ENCODE results near the gene DERL3.

Gene DERL3

GRCh38 chr22:23804781-23805291 lies 34.0 kb downstream of the DERL3 start:
- H3K4me2 ChIP-seq (ENCODE audit: low read depth, low read length): no peak overlapping the region
- H3K36me3 ChIP-seq (replicated peaks; ENCODE audit: insufficient read depth, low read length): no peaks in the 10 kb centered on the region; the same call in none of the 2 replicates

GRCh38 chr22:23803001-23803819 lies 35.6 kb downstream of the DERL3 start:
- Histone ChIP-seq H4K20me1 (ENCODE audit: insufficient read depth, low read length) (no peaks in the 10 kb centered on the region), H3F3A (ENCODE audit: insufficient read depth, low read length) (peaks cover 4% of the 10 kb centered on the region; the same call in 1 of the 2 replicates), H3K27me3 (replicated peaks; ENCODE audit: insufficient read depth, low read length) (no peaks in the 10 kb centered on the region), H3K4me2 (ENCODE audit: low read depth, low read length) (no peak overlapping the region), H3K9ac (ENCODE audit: low read length) (no peak overlapping the region), H3K4me3 (ENCODE audit: low read length) (no peak overlapping the region), H3K9me3 (replicated peaks; ENCODE audit: insufficient read depth, low read length) (no peaks in the 10 kb centered on the region), H3K4me1 (ENCODE audit: low read length) (peaks cover 17% of the 10 kb centered on the region), H3K9me2 (replicated peaks; ENCODE audit: insufficient read depth, low read length) (no peaks in the 10 kb centered on the region), H2AFZ (ENCODE audit: low read length) (no peak overlapping the region), H3K36me3 (replicated peaks; ENCODE audit: insufficient read depth, low read length) (no peaks in the 10 kb centered on the region; the same call in none of the 2 replicates), H3K27ac (ENCODE audit: low read length) (no peak overlapping the region), H3K79me2 (ENCODE audit: low read length) (no peaks in the 10 kb centered on the region)
- TF ChIP-seq EZH2phosphoT487 (IDR thresholded peaks at IDR 0.05; ENCODE audit: low read length) (no peak), EZH2 (optimal IDR thresholded peaks at IDR 0.05; ENCODE audit: low read depth, low read length) (no peak), CTCF (IDR thresholded peaks at IDR 0.05; ENCODE audit: low read length) (no peak)
- no peak for DNase-seq

More at GRCh38 chr22:23804781-23805291, 34.0 kb downstream of the DERL3 start:
- Histone ChIP-seq H3K9me2 (replicated peaks; ENCODE audit: insufficient read depth, low read length) (no peaks in the 10 kb centered on the region), H4K20me1 (ENCODE audit: insufficient read depth, low read length) (no peaks in the 10 kb centered on the region), H2AFZ (ENCODE audit: low read length) (no peak overlapping the region), H3K27ac (ENCODE audit: low read length) (no peak overlapping the region), H3K79me2 (ENCODE audit: low read length) (no peaks in the 10 kb centered on the region), H3K4me1 (ENCODE audit: low read length) (peaks cover 17% of the 10 kb centered on the region), H3K9ac (ENCODE audit: low read length) (no peak overlapping the region), H3K4me3 (ENCODE audit: low read length) (no peak overlapping the region), H3K27me3 (replicated peaks; ENCODE audit: insufficient read depth, low read length) (no peaks in the 10 kb centered on the region), H3F3A (ENCODE audit: insufficient read depth, low read length) (peaks cover 4% of the 10 kb centered on the region; the same call in 1 of the 2 replicates), H3K9me3 (replicated peaks; ENCODE audit: insufficient read depth, low read length) (no peaks in the 10 kb centered on the region)
- DNase-seq: no peak
- TF ChIP-seq EZH2 (optimal IDR thresholded peaks at IDR 0.05; ENCODE audit: low read depth, low read length) (no peak), CTCF (IDR thresholded peaks at IDR 0.05; ENCODE audit: low read length) (no peak), EZH2phosphoT487 (IDR thresholded peaks at IDR 0.05; ENCODE audit: low read length) (no peak)

GRCh38 chr22:23801886-23802377 lies 36.9 kb downstream of the DERL3 start:
- Histone ChIP-seq H3K9ac (ENCODE audit: low read length) (no peak overlapping the region), H2AFZ (ENCODE audit: low read length) (no peak overlapping the region), H3K9me2 (replicated peaks; ENCODE audit: insufficient read depth, low read length) (no peaks in the 10 kb centered on the region), H4K20me1 (ENCODE audit: insufficient read depth, low read length) (no peaks in the 10 kb centered on the region), H3K27me3 (replicated peaks; ENCODE audit: insufficient read depth, low read length) (no peaks in the 10 kb centered on the region), H3K27ac (ENCODE audit: low read length) (no peak overlapping the region), H3K4me2 (ENCODE audit: low read depth, low read length) (no peak overlapping the region), H3K36me3 (replicated peaks; ENCODE audit: insufficient read depth, low read length) (no peaks in the 10 kb centered on the region; the same call in none of the 2 replicates), H3K79me2 (ENCODE audit: low read length) (no peaks in the 10 kb centered on the region), H3K9me3 (replicated peaks; ENCODE audit: insufficient read depth, low read length) (no peaks in the 10 kb centered on the region), H3K4me1 (ENCODE audit: low read length) (peaks cover 14% of the 10 kb centered on the region), H3K4me3 (ENCODE audit: low read length) (no peak overlapping the region), H3F3A (ENCODE audit: insufficient read depth, low read length) (peaks cover 4% of the 10 kb centered on the region; the same call in 1 of the 2 replicates)
- no peak for TF ChIP-seq CTCF (IDR thresholded peaks at IDR 0.05; ENCODE audit: low read length)
- TF ChIP-seq EZH2 (optimal IDR thresholded peaks at IDR 0.05; ENCODE audit: low read depth, low read length): no peak
- TF ChIP-seq EZH2phosphoT487 (IDR thresholded peaks at IDR 0.05; ENCODE audit: low read length): no peak
- no peak for DNase-seq

Measured in MM.1S (cell line).